ENCODE measurements around the gene LRP2BP. TPM values are rescaled to one million over a fixed set of nuclear protein-coding genes. Genes with fewer than 3 reads are reported as not detected.
"Not testable (repeated sequence)": the region's sequence is repeated elsewhere in the genome, so short reads cannot be mapped to it uniquely, and the experiment has no call there.

LRP2BP gene
- total RNA-seq, 1 donor from 2014 or later: 1.5 TPM

GRCh38 chr4:185335579-185335978 lies 60.1 kb downstream of the LRP2BP start:
- Histone ChIP-seq H3K27ac (no peak overlapping the region), H3K36me3 (peaks cover 30% of the 10 kb centered on the region), H3K4me3 (no peak overlapping the region), H3K9me3 (no peaks in the 10 kb centered on the region), H3K4me1 (no peaks in the 10 kb centered on the region), H3K27me3 (ENCODE audit: low read depth) (no peaks in the 10 kb centered on the region)
- TF ChIP-seq CTCF (IDR thresholded peaks at IDR 0.05): no peak
- DNase-seq (no peak), ATAC-seq (no peak)
- intact Hi-C loops (cut with DNase I): no loop called here

GRCh38 chr4:185334326-185334725 lies 61.4 kb downstream of the LRP2BP start:
- Histone ChIP-seq H3K4me3 (no peak overlapping the region), H3K36me3 (peaks cover 24% of the 10 kb centered on the region), H3K4me1 (no peaks in the 10 kb centered on the region), H3K27ac (no peak overlapping the region), H3K9me3 (no peaks in the 10 kb centered on the region), H3K27me3 (ENCODE audit: low read depth) (no peaks in the 10 kb centered on the region)
- TF ChIP-seq CTCF (IDR thresholded peaks at IDR 0.05): no peak
- intact Hi-C loops (cut with DNase I): no loop called here
- DNase-seq (no peak), ATAC-seq (no peak)

GRCh38 chr4:185332575-185333464 lies 62.9 kb downstream of the LRP2BP start:
- ATAC-seq: no peak
- H3K27ac ChIP-seq: no peak overlapping the region
- TF ChIP-seq CTCF (IDR thresholded peaks at IDR 0.05): no peak
- H3K4me3 ChIP-seq: no peak overlapping the region
- H3K36me3 ChIP-seq: peaks cover 24% of the 10 kb centered on the region
- no peak for DNase-seq
- H3K4me1 ChIP-seq: no peaks in the 10 kb centered on the region
- no peaks in the 10 kb centered on the region for H3K27me3 ChIP-seq (ENCODE audit: low read depth)
- H3K9me3 ChIP-seq: no peaks in the 10 kb centered on the region
- intact Hi-C loops (cut with DNase I): no loop called here

GRCh38 chr4:185329879-185330510 lies 65.7 kb downstream of the LRP2BP start:
- H3K4me3 ChIP-seq; DNase-seq; H3K4me1 ChIP-seq; H3K27me3 ChIP-seq (ENCODE audit: low read depth); H3K9me3 ChIP-seq; H3K27ac ChIP-seq; intact Hi-C loops (cut with DNase I); ATAC-seq: not testable (repeated sequence)
- peaks cover 17% of the 10 kb centered on the region for H3K36me3 ChIP-seq

GRCh38 chr4:185328586-185328985 lies 67.1 kb downstream of the LRP2BP start:
- Histone ChIP-seq H3K4me3 (no peak overlapping the region), H3K9me3 (no peaks in the 10 kb centered on the region), H3K27me3 (ENCODE audit: low read depth) (no peaks in the 10 kb centered on the region), H3K36me3 (peaks cover 19% of the 10 kb centered on the region), H3K4me1 (no peaks in the 10 kb centered on the region), H3K27ac (no peak overlapping the region)
- TF ChIP-seq CTCF (IDR thresholded peaks at IDR 0.05): no peak
- DNase-seq (no peak), ATAC-seq (no peak)
- intact Hi-C loops (cut with DNase I): no loop called here

- H3K9me3 ChIP-seq; H3K27ac ChIP-seq; H3K27me3 ChIP-seq (ENCODE audit: low read depth); DNase-seq; intact Hi-C loops (cut with DNase I); H3K4me3 ChIP-seq; ATAC-seq; H3K4me1 ChIP-seq: not testable (repeated sequence)
- H3K36me3 ChIP-seq: peaks cover 27% of the 10 kb centered on the region
Measured at GRCh38 chr4:185325721-185326120, 70.0 kb downstream of the LRP2BP start.

- ATAC-seq; intact Hi-C loops (cut with DNase I): not testable (repeated sequence)
Measured at GRCh38 chr4:185324361-185324760, 71.4 kb downstream of the LRP2BP start.

More at GRCh38 chr4:185324361-185324760, 71.4 kb downstream of the LRP2BP start:
- not testable (repeated sequence) for H3K27ac ChIP-seq; DNase-seq; H3K4me3 ChIP-seq; H3K9me3 ChIP-seq; H3K4me1 ChIP-seq; H3K27me3 ChIP-seq (ENCODE audit: low read depth)
- peaks cover 35% of the 10 kb centered on the region for H3K36me3 ChIP-seq
